Motor neuron (in vitro differentiated cells): ENCODE data around the gene RHEB. TPM values are rescaled to one million over a fixed set of nuclear protein-coding genes. Genes with fewer than 3 reads are reported as not detected.

Experiments
- ATAC-seq, 8 experiments: fragments of 200-7000 bp; cut with Tn5 transposase; replicated peaks in 6 of 8; 2 replicates each; pipeline ENCODE4 v1.8.0; 2021; ENCODE audit warnings: mild to moderate bottlenecking in 8 of 8, moderate library complexity in 8 of 8
- H3K27ac ChIP-seq, 2 donors: fragments of 250-450 bp; sonication (Bioruptor Pico); 2 replicates each; pipeline ENCODE4 v1.9.0; 2021; ENCODE audit warnings: antibody characterized with exemption in 2 of 2, mild to moderate bottlenecking in 2 of 2, moderate library complexity in 1 of 2
- H3K4me1 ChIP-seq, 2 donors: fragments of 250-450 bp; sonication (Bioruptor Pico); replicated peaks in 1 of 2; 2 replicates each; pipeline ENCODE4 v1.6.1; 2021; ENCODE audit warnings: antibody characterized with exemption in 2 of 2, mild to moderate bottlenecking in 2 of 2, moderate library complexity in 1 of 2
- H3K4me3 ChIP-seq, 5 donors: fragments of 250-450 bp; sonication (Bioruptor Pico); 2 replicates each; pipeline ENCODE4 v1.9.0; 2021; ENCODE audit warnings: antibody characterized with exemption in 5 of 5, mild to moderate bottlenecking in 5 of 5, moderate library complexity in 4 of 5
- WGBS, 10 experiments: fragments of 450-650 bp; shearing (Covaris generic); methylation state at CpG; one replicate each; pipeline ENCODE4 v1.0.0; 2022; 5-methylcytosine and 5-hydroxymethylcytosine counted together
- in situ Hi-C, 9 experiments: fragments of 400-800 bp; cut with MboI; loops; one replicate each; pipeline ENCODE4 v1.15.0; 2021; ENCODE audit warnings: low sequenced_read_pairs in 9 of 9, low pct_unique_long_range_greater_than_20kb in 2 of 9; ENCODE audit not compliant: unreplicated experiment in 9 of 9
- total RNA-seq, 8 experiments: library from RNA; unstranded; fragments of 300-600 nt; gene quantifications; 2 replicates each; pipeline versions ENCODE4 v1.2.3 to v1.2.4, GENCODE V29; 2022

The RHEB gene
- total RNA-seq, 8 experiments from 2014 or later: 62.2 to 163 (median 84.2) TPM

DNA sequence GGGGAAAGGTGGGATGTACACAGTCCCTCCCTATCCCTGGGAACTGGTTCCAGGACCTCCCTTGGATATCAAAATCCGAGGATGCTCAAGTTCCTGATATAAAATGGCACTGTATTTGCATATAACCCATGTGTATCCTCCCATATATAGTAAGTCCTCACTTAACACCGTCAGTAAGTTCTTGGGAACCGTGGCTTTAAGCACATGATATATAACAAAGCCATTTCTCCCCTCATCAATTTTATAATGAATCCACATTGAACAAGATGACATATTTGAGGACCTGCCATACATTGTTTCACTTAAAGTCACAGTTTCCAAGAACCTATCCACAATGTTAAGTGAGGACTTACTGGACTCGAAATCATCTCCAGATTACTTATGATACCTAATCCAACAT lies 85.1 kb downstream of the RHEB start:
- no peak overlapping the region for H3K4me3 ChIP-seq
- no peak overlapping the region for H3K27ac ChIP-seq
- in situ Hi-C loops: loop anchor here in 1 of 9 experiments (25.0 kb wide), 1 partner anchor 122 kb away; no protein-coding TSS in a partner anchor
- WGBS, 10 experiments: 35 to 97% (median 82%) methylated on average over 1 to 4 of the region's 4 CpGs
- ATAC-seq: no peak
- peaks cover 13 to 20% of the 10 kb centered on the region in 2 donors for H3K4me1 ChIP-seq

DNA sequence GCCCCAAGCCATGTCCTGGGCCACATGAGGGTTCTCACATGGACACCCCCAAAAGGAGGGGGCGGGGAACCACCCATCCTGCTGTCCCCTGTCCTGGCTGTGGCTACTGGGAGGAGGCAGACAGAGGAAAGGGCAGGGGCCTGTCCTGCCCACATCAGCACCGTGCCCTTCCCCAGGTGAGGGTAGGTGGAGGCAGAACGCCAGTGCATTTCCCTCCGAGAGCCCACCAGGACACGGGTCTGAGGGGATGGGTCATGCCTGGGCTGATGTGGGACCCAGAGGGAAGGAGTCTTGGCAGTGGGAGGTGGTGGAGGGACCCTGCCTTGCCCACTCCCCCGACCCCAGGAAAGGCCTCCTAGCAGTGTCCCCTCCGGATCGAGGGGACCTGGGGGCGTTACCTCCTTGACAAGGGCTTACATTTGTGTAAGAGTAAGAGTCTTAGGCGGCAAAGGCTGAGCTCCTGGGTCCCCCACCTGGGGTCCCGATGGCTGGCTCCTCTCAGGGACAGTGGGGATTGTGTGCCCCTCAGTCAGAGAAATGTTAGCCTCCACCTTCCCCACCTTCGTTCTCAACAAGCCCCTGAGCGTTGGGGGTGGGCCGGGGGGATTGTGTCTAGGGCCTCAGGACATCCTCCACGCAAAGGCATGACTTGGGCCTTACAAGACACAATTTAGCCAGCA lies 85.8 kb downstream of the RHEB start:
- WGBS, 10 experiments: 60 to 100% (median 83%) methylated on average over 1 to 10 of the region's 15 CpGs; no CpG with 5 or more reads in 3 of the 10 experiments
- Histone ChIP-seq H3K4me1 (peaks cover 18 to 23% of the 10 kb centered on the region in 2 donors), H3K27ac (no peak overlapping the region), H3K4me3 (no peak overlapping the region)
- in situ Hi-C loops: loop anchor here in 1 of 9 experiments (25.0 kb wide), 1 partner anchor 122 kb away; no protein-coding TSS in a partner anchor
- ATAC-seq: no peak

DNA sequence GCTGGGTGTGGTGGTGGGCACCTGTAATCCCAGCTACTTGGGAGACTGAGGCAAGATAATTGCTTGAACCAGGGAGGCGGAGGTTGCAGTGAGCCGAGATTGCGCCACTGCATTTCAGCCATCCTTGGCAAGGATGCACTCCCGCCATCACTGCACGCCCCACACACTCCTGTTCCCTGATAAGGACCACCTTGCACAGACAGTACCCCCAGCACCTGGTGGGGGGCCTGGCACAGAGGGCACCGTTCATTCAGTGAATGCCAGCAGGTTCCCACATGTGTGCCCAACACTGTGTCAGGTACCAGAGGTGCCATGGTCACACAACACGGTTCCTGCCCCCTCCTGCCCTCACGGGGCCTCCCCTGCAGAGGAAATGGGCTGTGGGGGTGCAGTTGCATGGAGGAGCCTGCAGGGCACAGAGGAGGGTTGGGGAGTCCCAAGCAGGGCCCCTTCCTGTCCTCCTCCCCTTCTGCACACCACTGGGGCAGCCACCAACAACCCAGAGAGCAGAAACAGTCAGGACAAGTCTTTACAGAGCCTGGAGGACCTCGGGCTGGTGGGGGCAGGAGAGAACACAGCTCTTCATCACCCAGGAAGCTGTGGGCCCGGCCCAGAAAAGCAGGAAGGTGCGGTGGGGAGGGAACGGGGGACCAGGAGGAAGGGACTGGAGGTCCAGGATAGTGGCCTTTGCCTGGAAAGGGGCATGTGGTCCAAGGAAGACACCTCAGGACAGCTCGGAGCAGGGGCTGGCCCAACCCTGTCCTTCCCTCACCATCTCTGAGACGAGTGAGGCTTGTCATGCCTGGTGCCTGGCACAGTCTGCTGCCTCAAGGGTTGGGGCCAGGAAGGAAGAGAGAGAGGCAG lies 86.8 kb downstream of the RHEB start:
- Histone ChIP-seq H3K27ac (no peak overlapping the region), H3K4me3 (no peak overlapping the region), H3K4me1 (peaks cover 26 to 32% of the 10 kb centered on the region in 2 donors)
- no peak for ATAC-seq
- WGBS, 10 experiments: 40 to 81% (median 60%) methylated on average over 1 to 5 of the region's 14 CpGs; no CpG with 5 or more reads in 4 of the 10 experiments
- in situ Hi-C loops: loop anchor here in 1 of 9 experiments (25.0 kb wide), 1 partner anchor 121 kb away; no protein-coding TSS in a partner anchor

DNA sequence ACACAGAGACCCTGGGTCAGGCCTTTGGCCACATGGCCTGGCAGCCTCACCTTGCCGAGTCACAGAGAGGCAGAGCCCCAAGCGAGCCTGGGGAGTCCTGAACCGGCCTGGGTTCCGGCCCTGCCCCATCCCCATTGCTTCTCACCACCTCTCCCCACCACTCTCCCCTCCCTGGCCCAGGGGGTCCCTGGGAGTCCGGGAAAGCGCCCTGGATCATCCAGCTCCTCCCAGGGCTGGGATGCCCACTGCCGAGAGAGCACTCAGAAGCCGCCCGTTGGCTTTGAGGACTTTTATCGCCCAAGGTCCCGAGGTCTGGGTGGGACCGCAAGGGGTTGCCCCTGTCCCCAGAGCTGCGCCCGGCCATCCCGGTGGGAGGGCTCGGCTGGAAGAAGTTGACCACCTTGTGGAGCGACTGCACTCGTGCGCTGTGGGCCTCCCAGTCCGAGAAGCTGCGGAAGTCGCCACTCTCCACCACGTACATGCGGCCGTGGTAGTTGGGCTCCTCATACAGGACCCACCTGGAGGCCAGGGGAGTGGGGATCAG lies 87.9 kb downstream of the RHEB start:
- WGBS, 10 experiments: no CpG with 5 or more reads among the region's 25 CpGs
- Histone ChIP-seq H3K4me3 (no peak overlapping the region), H3K4me1 (peaks cover 33 to 37% of the 10 kb centered on the region in 2 donors), H3K27ac (no peak overlapping the region)
- in situ Hi-C loops: loop anchor here in 1 of 9 experiments (25.0 kb wide), 1 partner anchor 120 kb away; no protein-coding TSS in a partner anchor
- no peak for ATAC-seq

DNA sequence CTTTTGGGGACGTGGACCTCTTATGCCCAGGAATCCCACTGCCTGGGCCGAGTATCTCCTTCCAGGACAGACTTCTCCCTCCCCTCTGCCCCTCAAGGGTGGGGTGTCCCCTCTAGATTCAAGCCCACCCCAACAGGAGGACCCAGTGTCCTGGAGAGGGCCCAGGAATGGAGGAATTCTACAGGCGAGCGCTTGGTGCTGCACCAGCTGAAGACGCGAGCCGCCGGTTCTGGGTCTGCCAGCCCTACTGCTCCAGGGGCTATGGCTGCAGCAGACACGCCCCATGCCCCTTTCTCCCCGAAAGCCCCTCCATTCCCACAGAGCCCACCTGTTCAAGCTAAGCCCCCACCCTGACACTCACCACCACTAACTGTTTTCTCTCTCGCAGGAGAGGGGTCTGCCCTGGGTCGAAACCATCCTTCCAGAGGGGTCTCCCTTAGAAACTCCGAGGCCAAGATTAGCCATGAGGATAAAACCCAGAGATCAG lies 88.4 kb downstream of the RHEB start:
- no peak overlapping the region for H3K4me3 ChIP-seq
- H3K27ac ChIP-seq: no peak overlapping the region
- peaks cover 33 to 37% of the 10 kb centered on the region in 2 donors for H3K4me1 ChIP-seq
- in situ Hi-C loops: loop anchor here in 1 of 9 experiments (25.0 kb wide), 1 partner anchor 119 kb away; no protein-coding TSS in a partner anchor
- no peak for ATAC-seq
- 80% methylated on average over 2 of the region's 13 CpGs; no CpG with 5 or more reads in 9 of the 10 experiments for WGBS, 10 experiments

DNA sequence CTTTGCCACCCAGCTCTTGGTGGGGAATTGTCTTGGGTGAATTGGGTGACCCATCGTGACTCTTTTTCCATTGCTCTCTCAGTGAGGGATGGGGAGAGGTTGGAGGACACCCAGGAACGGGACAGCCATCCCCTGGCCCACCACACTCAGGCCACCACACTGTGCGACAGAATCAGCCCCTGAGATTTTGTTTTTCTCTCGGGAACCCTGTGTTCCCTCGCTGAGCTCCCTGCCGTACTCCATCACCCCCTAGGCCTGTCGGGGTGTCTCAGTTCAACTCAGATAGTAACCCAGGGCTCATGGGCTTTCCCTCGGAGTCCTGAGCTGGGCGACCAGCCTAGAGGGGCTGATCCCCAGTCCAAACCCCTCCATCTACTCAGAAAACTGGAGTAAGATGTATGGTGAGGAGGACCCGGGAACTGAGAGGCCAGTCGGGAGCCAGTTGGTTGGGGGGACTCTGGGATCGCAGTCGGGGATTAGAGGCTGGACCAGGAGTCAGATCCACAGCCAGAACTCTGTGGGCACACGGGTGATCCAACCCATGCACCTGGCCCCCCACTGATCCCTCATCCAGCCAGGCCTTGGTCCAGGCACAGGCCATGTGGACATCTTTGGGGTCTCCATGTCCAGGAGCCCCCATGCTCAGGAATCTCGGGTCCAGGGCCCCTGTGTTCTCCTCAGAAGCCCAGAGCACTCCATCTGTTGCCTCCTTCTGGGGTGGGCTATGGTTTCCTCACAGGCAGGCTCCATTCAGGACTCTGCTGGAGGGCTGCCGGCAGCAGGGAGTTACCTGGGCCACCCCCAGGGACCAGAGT lies 89.1 kb downstream of the RHEB start:
- Histone ChIP-seq H3K4me3 (no peak overlapping the region), H3K4me1 (peaks cover 33 to 37% of the 10 kb centered on the region in 2 donors), H3K27ac (peak overlapping the region in 1 of 2 donors; percentile 75)
- in situ Hi-C loops: loop anchor here in 1 of 9 experiments (25.0 kb wide), 1 partner anchor 118 kb away; no protein-coding TSS in a partner anchor
- 67 to 96% (median 89%) methylated on average over 2 to 10 of the region's 16 CpGs; no CpG with 5 or more reads in 6 of the 10 experiments for WGBS, 10 experiments
- no peak for ATAC-seq

DNA sequence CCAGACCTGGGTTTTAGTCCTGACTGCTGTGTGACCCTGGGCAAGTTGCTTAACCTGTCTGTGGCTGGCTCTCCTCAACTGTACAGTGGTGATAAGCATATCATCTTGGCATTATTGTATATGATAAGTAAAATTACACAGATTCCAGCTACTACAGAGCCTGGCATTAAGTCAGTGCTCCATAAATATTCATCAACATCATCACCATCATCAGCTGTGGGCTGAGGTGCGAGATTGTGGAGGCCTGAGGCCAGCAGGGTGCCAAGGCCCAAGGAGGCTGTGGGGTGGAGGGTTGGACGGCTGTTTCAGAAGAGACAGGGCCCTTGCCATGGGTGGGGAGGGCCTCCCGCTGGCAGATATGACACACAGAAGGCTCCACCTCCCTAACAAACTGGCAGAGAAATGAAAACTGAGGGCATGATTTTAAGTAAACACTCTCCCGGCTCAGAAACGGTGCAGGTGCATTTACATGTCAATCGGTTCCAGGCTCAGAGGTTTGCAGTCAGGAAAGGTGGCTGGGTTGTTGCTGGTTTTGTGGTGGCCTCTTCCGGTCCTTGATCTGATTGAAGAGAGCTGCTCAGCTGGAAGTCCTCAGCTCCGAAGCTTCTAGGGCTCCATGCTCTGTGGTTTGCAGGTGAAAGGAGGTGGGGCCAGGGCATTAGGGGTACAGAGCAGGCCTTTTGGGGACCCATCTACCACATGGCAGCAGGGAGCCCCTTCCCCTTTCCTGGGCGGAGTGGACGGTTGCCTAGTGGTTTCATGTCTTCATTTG lies 89.9 kb downstream of the RHEB start:
- in situ Hi-C loops: loop anchor here in 1 of 9 experiments (25.0 kb wide), 1 partner anchor 117 kb away; no protein-coding TSS in a partner anchor
- no peak overlapping the region for H3K4me3 ChIP-seq
- peak in 2 of 8 experiments; percentile 11 to 25 for ATAC-seq
- H3K4me1 ChIP-seq: peaks cover 29 to 33% of the 10 kb centered on the region in 2 donors
- 0 to 100% (median 34%) methylated on average over 1 to 6 of the region's 10 CpGs; no CpG with 5 or more reads in 5 of the 10 experiments for WGBS, 10 experiments
- H3K27ac ChIP-seq: peak overlapping the region; percentile 73 to 75

DNA sequence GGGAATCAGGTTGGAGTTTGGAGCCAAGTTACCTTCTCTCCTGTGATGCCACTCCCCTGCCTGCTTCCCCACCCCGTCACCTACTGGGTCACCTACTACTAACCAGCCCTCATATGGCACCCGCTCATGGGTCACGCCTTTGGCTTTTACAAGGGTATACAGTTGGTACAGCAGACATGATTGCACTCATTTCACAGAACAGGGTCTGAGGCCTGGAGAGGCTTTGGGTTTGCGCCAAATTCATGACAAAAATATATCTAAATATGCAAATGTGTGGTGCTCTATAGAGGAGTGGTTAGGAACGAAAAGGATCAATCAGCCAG lies 90.5 kb downstream of the RHEB start:
- ATAC-seq: peak in 2 of 8 experiments; percentile 8 to 42
- H3K27ac ChIP-seq: peak overlapping the region; percentile 73 to 75
- WGBS, 10 experiments: 62 to 100% (median 95%) methylated on average over 1 to 3 of the region's 5 CpGs; no CpG with 5 or more reads in 4 of the 10 experiments
- peaks cover 29 to 33% of the 10 kb centered on the region in 2 donors for H3K4me1 ChIP-seq
- in situ Hi-C loops: loop anchor here in 1 of 9 experiments (25.0 kb wide), 1 partner anchor 117 kb away; no protein-coding TSS in a partner anchor
- no peak overlapping the region for H3K4me3 ChIP-seq

DNA sequence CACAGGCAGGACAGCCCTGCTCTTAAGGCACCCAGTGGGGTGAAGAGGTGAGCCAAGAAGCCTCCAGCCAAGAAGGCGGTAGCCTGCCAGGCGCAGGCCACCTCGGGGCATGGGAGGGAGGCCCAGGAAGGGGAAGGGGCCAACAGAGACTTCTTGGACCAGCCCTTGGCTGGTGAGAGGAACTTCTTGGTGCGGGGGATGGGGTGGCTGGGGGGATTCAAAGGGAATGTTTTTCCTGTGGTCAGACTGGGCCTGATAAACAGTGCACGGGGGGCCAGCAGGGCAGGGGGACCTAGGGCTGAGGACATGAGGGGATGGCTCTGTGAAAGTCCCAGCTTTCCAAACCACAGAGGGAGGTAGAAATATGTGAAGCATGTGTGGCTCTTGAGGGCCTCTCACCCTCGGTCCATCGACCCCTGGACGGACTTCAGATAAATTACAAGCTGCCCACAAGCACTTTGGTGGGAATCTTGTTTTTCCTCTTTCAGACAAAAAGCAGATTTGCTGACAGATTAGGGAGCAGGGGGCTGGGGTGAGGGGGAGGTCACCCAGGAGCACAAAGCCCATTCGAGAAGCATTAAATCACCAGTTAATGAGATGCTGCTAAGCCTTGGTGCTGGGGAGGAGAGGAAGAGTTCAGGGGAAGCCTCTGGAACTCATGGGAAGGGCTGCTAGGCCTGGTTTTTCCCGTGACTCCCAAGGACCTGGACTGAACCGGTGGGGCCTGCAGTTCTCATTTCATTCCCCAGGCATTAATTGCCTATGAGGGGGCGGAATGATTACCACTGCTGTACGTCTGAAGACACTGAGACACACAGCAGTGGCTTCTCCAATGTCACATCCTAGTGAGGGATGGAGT lies 91.1 kb downstream of the RHEB start:
- H3K4me3 ChIP-seq: no peak overlapping the region
- peaks cover 29 to 33% of the 10 kb centered on the region in 2 donors for H3K4me1 ChIP-seq
- peak overlapping the region; percentile 73 to 75 for H3K27ac ChIP-seq
- WGBS, 10 experiments: 0 to 66% (median 20%) methylated on average over 1 to 4 of the region's 13 CpGs; no CpG with 5 or more reads in 4 of the 10 experiments
- in situ Hi-C loops: loop anchor here in 1 of 9 experiments (25.0 kb wide), 1 partner anchor 116 kb away; no protein-coding TSS in a partner anchor
- ATAC-seq: peak in 7 of 8 experiments; percentile 25 to 97 (median 96)

DNA sequence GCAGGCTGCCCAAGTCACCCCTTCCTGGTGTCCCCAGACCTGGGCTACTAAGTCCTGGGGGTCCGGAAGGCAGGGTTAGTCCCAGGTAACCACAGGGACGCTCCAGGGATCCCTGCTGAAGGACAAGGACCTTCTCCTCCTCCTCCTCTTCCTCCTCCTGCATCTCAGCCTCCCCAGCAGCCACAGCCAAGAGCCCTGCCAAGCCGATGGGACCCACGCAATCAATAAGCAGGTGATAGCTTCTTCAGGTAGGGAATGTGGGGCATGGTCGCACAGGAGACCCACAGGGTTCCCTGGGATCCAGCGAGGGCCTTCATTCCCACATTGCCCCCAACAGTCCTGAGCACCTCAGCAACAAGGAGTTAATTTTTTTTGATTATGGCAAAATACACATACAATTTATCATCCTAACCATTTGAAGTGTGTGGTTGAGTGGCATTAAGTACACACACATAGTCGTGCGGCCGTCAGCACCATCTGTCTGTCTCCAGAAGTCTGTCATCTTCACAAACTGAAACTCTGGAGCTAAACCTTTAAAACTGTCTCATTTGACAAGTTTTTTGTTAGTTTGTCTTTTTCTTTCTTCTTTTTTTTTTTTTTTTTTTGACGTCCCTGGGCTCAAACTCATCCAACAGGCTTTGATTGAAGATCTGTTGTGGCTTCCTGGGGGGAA lies 91.9 kb downstream of the RHEB start:
- Histone ChIP-seq H3K4me1 (peaks cover 29 to 33% of the 10 kb centered on the region in 2 donors), H3K27ac (peak overlapping the region; percentile 73 to 75), H3K4me3 (no peak overlapping the region)
- ATAC-seq: no peak
- WGBS, 10 experiments: 0 to 100% (median 45%) methylated on average over 1 to 6 of the region's 10 CpGs; no CpG with 5 or more reads in 1 of the 10 experiments
- in situ Hi-C loops: loop anchor here in 1 of 9 experiments (25.0 kb wide), 1 partner anchor 116 kb away; no protein-coding TSS in a partner anchor
